HG02884 (cell line): Measurements from ENCODE around the gene SCGB1D2.
"Not testable (repeated sequence)": the region's sequence is repeated elsewhere in the genome, so short reads cannot be mapped to it uniquely, and the experiment has no call there.

Experiments used
- ATAC-seq: cut with Tn5 transposase; IDR thresholded peaks from one replicate; pipeline ENCODE4 v1.9.1; 2021; ENCODE audit warnings: mild to moderate bottlenecking, moderate library complexity; ENCODE audit not compliant: unreplicated experiment

The SCGB1D2 gene, protein sequence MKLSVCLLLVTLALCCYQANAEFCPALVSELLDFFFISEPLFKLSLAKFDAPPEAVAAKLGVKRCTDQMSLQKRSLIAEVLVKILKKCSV

DNA sequence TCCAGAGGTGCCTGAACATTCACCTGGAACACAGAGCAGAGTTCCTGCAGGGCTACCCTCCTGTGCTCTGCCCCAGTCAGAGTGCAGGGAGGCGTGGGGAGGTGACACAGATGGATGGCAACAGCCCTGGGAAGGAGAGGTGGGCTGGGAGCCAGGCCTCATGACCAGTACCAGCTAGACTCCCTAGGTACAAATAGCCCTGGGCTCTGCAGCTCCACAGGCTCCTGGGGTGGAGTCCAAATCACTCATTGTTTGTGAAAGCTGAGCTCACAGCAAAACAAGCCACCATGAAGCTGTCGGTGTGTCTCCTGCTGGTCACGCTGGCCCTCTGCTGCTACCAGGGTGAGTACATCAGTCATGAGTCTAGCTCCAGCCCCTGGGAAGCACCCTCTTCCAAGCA is at the start of gene SCGB1D2:
SCGB1D2 (plus strand) TSS at position 219 of the 400 bp plus-strand sequence; CDS start at position 288, 69 bp downstream.
- no peak for ATAC-seq

DNA sequence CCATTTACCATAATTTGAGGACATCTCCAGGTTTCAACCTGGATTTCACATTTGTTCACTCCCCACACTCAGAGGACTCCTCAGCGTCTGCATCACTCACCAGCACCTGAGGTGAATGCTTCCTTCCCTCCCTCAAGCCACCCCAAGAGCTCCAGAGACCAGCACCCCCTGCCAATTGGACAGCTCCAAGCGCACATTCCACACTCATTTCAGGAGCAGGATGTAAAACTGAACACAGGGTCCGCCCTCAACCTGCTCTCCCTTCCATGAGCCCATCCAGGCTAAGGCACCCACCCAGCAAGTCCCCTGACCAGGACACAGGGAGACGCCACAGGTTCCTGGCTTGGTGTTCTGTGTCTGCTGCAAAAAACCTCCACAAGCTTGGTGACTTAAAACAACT is 48.1 kb upstream of the SCGB1D2 start:
- no peak for ATAC-seq

DNA sequence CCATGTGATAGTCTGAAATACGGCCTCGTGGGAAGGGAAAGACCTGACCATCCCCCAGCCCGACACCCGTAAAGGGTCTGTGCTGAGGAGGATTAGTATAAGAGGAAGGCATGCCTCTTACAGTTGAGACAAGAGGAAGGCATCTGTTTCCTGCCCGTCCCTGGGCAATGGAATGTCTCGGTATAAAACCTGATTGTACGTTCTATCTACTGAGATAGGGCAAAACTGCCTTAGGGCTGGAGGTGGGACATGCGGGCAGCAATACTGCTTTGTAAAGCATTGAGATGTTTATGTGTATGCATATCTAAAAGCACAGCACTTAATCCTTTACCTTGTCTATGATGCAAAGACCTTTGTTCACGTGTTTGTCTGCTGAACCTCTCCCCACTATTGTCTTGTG is 47.0 kb upstream of the SCGB1D2 start:
- ATAC-seq: not testable (repeated sequence)

DNA sequence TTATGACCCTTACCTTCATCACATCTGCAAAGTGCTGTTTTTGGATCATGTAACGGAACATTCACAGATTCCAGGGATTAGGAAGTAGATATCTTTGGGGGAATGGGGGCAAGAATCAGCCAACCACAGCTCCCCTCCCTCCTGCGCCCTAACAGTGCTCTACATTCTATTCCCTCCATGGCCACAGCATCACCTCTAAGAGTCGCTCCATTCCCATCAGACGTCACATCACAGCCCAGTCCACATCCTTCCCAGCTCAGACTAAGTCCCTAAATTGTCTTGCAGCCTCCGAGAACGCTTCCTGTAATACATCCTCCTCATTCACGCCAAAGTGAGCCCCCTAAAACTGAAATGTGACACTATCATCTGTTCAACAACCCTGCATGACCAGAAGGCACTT is 46.1 kb upstream of the SCGB1D2 start:
- ATAC-seq: no peak

DNA sequence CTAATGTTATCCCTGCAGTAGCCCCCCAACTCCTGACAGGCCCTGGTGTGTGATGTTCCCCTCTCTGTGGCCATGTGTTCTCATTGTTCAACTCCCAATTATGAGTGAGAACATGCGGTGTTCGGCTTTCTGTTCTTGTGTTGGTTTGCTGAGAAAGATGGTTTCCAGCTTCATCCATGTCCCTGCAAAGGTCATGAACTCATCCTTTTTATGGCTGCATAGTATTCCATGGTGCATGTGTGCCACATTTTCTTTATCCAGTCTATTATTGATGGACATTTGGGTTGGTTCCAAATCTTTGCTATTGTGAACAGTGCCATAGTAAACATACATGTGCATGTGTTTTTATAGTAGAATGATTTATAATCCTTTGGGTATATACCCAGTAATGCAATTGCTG is 44.6 kb upstream of the SCGB1D2 start:
- ATAC-seq: not testable (repeated sequence)

DNA sequence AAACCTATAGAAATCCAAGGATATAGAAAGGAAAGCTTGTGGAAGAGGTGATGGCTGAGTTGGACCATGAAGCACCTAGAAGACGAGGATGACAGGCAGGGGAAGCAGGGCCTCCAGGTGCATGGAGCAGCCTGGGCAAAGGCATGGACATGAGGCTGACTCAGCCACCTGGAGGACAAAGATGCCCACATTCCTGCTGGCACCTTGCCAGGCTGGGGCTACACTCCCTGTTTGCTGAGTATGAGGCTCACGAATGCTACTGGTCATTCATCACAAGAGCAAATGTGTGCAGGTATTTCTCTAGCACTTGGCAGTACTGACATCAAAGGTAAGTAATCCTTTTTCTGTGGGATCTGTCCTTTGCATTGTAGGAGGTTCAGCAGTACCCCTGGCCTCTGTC is 40.7 kb upstream of the SCGB1D2 start:
- no peak for ATAC-seq

DNA sequence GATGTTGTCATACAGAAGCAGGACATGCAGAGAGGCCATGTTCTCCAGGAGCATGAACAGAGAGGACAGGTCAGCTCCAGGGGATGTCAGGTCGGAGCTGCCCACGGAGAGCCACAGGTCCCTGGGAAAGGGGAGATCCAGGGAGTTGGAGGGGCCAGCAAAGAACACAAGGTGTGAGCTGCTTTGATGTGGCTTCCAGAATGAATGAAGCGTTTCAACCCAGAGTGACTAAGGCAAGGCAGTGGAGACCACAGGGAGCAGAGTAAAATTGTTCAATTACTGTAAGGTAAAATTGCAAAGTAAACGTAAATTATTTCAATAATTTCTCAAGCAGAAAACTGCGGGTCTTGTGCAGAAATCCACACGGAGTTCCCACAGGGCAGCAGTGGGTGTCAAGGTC is 39.1 kb upstream of the SCGB1D2 start:
- ATAC-seq: no peak

DNA sequence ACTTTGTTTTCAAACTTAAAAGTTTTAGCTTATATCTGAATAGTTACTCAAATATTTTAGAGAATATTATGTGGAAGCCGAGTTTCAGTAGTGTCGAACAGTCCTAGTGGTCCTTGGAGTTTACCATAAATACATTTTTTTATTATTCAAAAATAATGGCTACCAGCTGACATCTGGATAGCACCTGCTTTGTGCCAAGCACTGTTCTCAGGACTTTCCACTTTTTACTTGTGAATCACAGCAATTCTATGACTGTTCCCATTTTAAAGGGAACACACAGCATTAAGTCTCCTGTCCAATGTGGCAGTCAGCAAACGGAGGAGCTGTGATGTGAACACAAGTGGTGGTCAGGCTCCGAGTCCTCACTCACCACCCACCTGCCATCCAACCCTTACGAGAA is 37.6 kb upstream of the SCGB1D2 start:
- ATAC-seq: no peak

DNA sequence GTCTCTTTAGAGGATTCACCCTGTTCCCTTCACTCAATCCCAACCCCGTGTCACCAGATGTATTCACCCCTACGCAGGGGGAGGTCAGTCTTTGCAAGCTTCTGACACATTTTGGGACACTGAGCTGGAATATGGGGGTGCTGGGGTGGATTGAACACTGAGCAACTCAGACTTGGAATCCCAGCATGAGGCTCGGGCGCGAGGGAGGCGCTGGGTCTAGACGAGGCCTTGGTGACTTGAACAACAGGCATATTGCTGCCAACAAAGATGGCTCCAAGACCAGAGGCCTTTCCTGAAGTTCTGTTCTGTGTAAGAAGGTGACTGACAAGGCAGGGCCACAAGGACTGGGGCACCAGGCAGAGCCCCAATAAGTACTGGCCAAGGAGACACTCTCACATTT is 36.6 kb upstream of the SCGB1D2 start:
- ATAC-seq: no peak

DNA sequence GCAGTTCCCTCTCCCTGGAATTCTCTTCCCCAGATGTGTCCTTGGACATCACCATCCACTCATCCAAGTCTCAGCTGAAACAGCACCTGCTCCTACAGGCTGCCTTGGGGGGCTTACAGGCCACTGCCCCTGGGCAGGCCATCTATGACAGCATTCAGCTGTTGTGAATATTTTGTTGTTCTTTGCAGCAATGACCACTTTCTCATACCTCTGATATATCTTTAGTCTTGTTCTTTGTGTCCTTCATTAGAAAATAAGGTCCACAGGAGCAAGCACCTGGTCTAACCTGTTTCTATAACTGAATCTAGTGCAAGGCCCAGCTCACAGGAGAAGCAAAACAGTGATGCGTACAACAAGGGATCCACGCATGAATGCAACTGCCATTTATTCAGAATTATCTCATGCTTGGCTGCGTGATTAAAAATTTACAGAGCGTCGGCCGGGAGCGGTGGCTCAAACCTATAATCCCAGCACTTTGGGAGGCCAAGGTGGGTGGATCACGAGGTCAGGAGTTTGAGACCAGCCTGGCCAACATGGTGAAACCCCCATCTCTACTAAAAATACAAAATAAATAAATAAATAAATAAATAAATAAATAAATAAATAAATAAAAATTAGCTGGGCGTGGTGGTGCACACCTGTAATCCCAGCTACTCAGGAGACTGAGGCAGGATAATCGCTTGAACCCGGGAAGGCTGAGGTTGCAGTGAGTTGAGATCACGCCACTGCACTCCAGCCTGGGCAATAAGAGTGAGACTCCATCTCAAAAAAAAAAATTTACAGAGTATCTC is 35.6 kb upstream of the SCGB1D2 start:
- ATAC-seq: not testable (repeated sequence)

DNA sequence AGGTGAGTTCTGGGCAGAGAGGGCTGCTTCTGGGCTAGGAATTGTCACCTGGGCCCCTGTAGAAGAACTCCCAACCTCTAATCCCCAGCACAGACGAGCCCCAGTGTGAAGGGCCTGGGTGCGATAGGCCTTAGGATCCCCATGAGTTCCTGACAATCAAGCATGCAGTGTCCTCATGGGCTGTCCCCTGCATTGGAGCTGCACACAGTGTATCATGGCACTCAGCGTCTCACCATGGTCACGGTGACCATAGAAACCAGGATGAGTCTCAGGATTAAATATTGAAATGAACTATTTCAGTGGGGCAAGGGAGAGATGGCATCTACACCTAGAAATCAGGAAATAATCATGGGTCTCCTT is 33.3 kb upstream of the SCGB1D2 start:
- ATAC-seq: no peak

DNA sequence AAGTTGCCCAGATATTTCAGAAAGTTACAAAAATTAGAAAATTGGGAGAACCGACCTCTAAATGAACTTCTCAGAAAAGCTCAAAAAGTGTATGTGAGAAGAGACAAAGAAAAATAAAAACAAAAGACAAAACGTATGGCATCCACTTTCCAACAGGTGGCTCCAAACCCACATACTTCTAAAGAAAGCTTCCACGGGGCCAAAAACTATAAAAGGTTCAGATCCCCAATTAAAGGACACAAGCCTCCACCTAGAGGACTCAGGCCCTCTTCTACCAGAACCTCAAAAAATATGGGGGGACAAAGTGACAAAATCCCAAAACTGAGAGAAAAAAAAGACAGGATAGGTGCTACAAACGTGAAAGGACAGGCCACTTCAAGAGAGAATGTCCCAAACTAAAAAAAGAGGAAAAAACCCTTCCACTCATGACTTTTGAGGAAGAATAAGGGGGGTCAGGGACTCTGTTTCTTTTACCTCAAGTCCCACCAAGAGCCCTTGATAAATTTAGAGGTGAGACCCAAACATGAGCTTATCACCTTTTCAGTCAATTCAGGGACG is 24.8 kb upstream of the SCGB1D2 start:
- ATAC-seq: no peak

DNA sequence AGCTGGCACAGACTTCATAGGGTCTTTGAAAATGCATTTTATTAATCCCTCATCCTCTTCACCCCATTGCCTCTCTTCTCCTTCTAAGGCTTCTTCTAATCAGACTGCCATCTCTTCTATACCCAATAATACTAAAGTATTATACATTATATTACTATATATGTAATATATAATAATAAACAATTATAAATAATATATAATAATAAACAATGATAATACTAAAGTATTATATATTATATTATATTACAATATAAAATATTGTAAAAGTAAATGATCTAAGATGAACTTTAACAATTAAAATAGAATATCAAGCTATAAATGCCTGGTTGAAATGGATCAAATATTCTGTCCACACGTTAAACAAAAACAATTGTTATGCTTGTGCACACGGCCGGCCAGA is 20.5 kb upstream of the SCGB1D2 start:
- no peak for ATAC-seq

DNA sequence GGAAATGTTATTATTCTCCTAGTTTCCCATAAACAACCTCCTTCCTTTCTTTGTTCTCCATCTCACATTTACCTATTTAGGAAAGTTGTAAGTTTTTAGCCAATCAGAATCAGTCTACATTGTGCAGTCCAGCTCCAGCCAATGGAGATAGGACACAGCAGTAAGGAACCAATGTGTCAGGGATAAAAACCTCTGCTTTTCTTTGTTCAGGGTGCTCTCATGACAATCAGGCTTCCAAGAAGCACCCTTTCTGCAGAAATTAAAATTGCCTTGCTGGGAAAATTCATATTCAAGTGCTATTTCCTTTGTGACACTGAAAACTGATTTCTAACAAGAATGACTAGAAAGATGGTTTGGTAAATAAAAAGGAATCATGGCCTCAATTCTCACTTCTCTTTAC is 18.9 kb upstream of the SCGB1D2 start:
- ATAC-seq: no peak

DNA sequence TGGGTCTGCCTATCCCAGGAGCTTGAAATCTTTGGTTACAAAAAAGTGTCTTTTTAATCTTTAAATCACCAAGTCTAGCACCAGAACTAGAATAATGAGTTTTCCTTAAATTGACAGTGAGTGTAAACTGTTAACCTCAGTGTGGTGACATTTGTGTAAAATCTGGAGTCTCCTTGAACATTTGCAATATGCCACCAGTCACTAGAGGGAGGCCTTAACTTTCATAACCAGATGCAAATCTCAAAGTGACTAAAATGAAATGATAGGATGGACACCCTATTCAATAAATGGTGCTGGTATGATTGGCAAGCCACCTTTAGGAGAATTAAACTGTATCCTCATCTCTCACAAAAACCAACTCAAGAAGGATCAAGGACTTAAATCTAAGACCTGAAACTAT is 8.3 kb upstream of the SCGB1D2 start:
- ATAC-seq: no peak

DNA sequence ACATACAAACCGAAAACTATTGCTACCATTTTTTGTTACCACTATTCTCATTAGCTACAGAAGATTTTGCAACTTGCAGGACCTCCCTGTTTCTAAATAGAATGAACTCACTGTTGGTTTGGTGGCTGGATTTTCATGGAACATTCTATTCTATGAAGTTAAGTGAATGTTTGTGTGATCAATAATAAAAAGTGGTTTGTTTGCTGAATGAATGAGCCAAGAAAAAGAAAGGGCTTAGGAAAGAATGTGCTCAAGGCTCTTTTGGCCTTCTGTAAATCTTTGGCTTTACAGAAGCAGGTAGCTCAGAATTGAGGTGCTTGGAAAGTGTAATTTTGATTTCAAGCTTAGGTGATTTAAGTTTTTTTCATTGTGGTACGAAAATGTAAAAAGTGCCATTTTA is 5.9 kb upstream of the SCGB1D2 start:
- no peak for ATAC-seq

DNA sequence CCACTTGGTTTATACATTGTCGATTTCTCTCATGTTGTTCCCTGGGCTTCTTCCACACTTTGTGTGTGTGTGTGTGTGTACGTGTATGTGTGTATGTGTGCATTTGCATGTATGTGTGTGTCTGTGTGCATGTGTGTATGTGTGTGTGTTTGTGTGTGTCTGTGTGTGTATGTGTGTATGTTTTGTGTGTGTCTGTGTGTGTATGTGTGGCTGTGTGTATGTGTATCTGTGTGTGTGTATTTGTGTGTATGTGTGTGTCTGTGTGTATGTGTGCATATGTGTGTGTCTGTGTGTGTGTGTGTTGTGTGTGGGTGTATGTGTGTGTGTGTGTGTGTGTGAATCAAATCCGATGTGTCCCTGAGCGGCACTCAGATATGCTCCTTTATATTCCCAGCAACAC is 4.5 kb upstream of the SCGB1D2 start:
- no peak for ATAC-seq

DNA sequence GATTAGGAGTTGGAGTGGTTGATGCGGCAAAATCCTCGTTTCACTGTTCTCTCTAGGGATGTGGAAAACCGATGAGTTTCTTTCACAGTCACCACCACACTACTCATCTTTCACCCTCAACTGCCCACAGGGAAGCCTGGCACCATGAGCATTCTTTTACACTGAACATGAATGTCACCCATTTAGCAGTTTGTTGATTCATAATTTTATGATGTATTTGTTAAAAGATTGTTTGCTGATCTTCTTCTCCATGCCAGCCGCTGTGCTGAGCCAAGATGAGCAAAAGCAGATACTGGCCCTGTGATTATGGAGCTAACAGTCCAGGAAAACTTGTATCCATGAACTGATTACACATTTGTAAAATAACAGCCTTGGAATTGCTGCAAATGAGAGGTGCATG is 3.9 kb upstream of the SCGB1D2 start:
- ATAC-seq: no peak

DNA sequence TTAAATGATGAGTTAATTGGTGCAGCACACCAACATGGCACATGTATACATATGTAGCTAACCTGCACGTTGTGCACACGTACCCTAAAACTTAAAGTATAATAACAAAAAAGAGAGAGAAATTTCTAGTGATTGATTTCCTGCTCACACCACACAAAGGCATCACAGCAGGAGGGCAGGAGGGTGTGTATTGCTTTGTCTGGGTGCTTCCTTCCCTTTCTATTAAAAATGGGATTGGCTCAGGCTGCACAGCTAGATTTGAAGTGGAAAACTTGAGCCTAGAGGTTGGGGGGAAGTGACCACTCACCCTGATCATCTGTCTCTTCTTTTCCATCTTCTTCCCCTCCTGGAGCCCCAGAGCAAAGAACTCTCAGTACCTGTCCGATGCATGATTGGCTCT is 944 bp upstream of the SCGB1D2 start:
- no peak for ATAC-seq

DNA sequence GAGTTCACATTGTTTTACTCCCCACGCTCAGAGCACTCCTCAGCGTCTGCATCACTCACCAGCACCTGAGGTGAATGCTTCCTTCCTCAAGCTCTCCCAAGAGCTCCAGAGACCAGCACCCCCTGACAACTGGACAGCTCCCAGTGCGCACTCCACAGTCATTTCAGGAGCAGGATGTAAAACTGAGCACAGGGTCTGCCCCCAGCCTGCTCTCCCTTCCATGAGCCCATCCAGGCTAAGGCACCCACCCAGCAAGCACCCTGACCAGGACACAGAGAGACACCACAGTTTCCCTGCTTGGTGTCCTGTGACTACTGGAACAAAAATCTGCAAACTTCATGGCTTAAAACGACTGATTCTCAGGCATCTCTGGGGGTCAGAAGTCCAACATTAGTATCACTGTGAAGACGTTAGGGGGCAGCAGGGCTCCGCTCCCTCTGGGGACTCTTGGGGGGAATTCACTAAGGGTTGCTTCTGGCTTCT is 3.3 kb downstream of the SCGB1D2 start:
- ATAC-seq: no peak

DNA sequence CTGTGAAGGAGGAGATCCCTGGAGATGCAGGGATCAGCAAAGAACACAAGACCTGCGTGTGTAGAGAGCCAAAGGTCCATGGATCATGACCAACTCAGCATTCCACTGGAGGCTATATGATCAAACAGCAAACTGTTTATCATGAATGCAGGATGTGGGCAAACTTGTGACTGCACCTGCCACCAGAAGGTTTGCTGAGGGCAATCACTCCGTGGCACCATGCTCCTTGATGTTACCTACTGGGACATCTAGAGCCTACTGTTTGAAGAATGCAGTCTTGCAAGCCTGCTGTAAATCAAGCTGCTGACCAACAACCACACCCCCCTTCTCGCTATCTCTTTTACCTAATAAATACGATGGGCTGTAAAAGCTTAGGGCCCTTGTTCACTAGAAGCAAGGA is 9.7 kb downstream of the SCGB1D2 start:
- ATAC-seq: no peak

DNA sequence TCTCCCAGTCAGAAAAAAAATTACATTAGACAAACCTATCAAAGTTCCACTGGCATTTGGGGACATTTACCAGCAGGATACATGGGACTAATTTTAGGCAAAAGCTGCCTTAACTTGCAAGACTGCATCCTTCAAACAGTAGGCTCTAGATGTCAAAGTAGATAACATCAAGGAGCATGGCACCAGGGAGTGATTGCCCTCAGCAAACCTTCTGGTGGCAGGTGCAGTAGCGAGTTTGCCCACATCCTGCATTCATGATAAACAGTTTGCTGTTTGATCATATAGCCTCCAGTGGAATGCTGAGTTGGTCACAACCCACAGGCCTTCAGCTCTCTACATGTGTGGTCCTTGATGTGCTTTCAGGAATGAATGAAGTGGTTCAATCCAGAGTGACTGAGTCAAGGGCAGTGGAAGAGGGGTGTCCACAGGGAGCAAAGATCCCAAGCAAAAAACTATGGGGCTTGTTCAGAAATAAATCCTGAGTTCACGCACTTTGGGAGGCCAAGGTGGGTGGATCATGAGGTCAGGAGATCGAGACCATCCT is 12.0 kb downstream of the SCGB1D2 start:
- ATAC-seq: no peak
